ENCODE data around the gene GNB1L. TPM values are rescaled to one million over a fixed set of nuclear protein-coding genes. Genes with fewer than 3 reads are reported as not detected.

Gene GNB1L
- total and polyA plus RNA-seq, 10 of the 15 experiments (the other 5 are each of a cell fraction or from before 2014, with no cell fraction given): 0.21 to 19.4 (median 6.8) TPM

DNA sequence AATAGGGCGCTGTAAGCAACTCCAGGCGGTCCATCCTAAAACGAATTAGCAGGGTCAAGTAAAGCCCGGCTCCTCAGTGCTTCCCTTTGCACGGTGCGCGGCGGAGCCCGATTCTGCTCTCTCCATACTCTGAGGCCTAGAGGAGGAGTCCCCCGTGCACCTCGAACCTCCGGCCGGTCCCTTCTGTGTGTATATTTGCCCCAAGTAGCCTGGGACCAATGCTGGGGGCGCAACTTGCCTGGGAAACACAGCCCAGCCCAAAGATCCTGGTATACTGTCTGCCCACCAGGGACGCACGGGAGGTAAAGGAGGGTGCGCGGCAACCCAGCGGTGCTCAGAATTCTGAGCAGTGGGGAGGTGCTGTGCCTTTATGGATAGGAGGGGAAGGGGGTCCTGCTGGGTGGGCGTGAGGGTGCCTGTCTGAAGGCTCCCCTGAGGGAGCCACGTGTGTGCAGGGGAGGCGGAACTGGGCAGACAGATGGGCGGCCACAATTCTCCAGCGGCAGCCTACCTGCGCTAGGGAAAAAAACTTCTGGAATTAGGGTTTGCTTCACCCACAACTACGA lies 98.9 kb downstream of the GNB1L start:
- ChIA-PET POLR2A (no interaction called here), CTCF (interaction anchor here (0.9 to 1.2 kb wide), 4 partner anchors 9 to 154 kb away, joined by 4 to 7 read pairs (median 6); no protein-coding TSS in a partner anchor), RAD21 (ENCODE audit: unreplicated experiment) (interaction anchor here (1.0 to 1.2 kb wide), 3 partner anchors 17 to 155 kb away, joined by 6 to 12 read pairs (median 7); no protein-coding TSS in a partner anchor), SMC1A (ENCODE audit: uncharacterized antibody, unreplicated experiment) (no interaction called here)
- no TSS peak for BruUV-seq (replicated peaks)
- H3K4me3 ChIP-seq: no peak overlapping the region
- H3K9me3 ChIP-seq (replicated peaks; ENCODE audit: control insufficient read depth, insufficient read depth, low read length): no peaks in the 10 kb centered on the region
- in situ Hi-C loops (cut with MboI) (no loop called here), intact Hi-C loops (cut with micrococcal nuclease; ENCODE audit: unreplicated experiment) (no loop called here)
- peaks cover 25 to 26% of the 10 kb centered on the region in 2 experiments for H3K27me3 ChIP-seq (replicated peaks in 1 of 2; ENCODE audit: control insufficient read depth in 2 of 2, insufficient read depth in 2 of 2, low read length in 1 of 2)
- peaks cover 4% of the 10 kb centered on the region for H4K20me1 ChIP-seq (ENCODE audit: control insufficient read depth, insufficient read depth)
- DNase-seq (ENCODE audit: low read depth, low spot score) (no peak), FAIRE-seq (no peak), ATAC-seq (no peak)
- H3K9ac ChIP-seq (ENCODE audit: control insufficient read depth, insufficient read depth, low read length): no peak overlapping the region
- TF ChIP-seq ZBED1 (IDR thresholded peaks at IDR 0.05; ENCODE audit: borderline replicate concordance): no peak
- TF ChIP-seq, protein P1, sequence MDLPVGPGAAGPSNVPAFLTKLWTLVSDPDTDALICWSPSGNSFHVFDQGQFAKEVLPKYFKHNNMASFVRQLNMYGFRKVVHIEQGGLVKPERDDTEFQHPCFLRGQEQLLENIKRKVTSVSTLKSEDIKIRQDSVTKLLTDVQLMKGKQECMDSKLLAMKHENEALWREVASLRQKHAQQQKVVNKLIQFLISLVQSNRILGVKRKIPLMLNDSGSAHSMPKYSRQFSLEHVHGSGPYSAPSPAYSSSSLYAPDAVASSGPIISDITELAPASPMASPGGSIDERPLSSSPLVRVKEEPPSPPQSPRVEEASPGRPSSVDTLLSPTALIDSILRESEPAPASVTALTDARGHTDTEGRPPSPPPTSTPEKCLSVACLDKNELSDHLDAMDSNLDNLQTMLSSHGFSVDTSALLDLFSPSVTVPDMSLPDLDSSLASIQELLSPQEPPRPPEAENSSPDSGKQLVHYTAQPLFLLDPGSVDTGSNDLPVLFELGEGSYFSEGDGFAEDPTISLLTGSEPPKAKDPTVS (IDR thresholded peaks at IDR 0.05; ENCODE audit: low read depth, low read length): no peak
- TF ChIP-seq CBX3 (IDR thresholded peaks at IDR 0.05; ENCODE audit: borderline replicate concordance, low read depth): no peak
- TF ChIP-seq HCFC1 (IDR thresholded peaks at IDR 0.05; ENCODE audit: low read length): no peak
- H3K4me2 ChIP-seq (ENCODE audit: control insufficient read depth, insufficient read depth): no peak overlapping the region
- WGBS (ENCODE audit: insufficient coverage, insufficient replicate concordance, low lambda C conversion rate, missing lambda C conversion rate): 13% methylated on average over 23 of the region's 26 CpGs
- H3K79me2 ChIP-seq (ENCODE audit: control insufficient read depth, insufficient read depth, low read length): no peaks in the 10 kb centered on the region
- no peaks in the 10 kb centered on the region for H3K36me3 ChIP-seq (ENCODE audit: control insufficient read depth in 2 of 2, insufficient read depth in 2 of 2, low read length in 1 of 2)
- H2AFZ ChIP-seq (ENCODE audit: control insufficient read depth, low read depth, low read length): no peak overlapping the region
- H3K27ac ChIP-seq (ENCODE audit: control insufficient read depth, insufficient read depth): no peak overlapping the region
- peaks cover 6% of the 10 kb centered on the region for H3K4me1 ChIP-seq (ENCODE audit: control insufficient read depth, insufficient read depth, low read length)

DNA sequence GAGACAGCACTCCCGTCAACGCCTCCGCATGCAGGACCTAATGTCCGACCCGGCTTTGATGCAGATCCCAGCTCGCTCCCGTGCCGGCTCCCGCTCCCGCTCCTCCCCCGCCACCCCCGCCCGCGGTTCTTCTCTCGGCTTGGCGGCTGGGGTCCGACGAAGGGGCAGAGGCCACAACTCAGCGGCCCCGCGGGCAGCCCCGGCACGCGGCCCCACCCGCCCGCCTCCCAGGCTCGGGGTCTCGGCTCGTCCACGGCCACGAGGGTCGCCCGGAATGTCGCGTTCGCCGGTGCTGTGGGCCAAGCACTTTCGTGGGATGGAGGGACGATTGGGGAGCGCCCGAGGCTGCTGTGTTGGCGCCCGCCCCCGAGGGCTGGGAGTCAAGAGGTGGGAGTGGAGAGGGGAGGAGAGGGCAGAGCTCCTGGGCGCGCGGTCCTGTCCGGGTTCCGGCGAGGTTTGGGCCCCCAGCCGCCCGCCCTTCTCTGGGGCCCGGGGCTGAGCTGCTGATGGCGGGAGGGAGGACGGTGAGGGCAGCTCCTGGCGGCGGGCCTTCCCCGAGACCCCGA lies 99.4 kb downstream of the GNB1L start:
- Histone ChIP-seq H3K27ac (ENCODE audit: control insufficient read depth, insufficient read depth) (no peak overlapping the region), H3K36me3 (ENCODE audit: control insufficient read depth in 2 of 2, insufficient read depth in 2 of 2, low read length in 1 of 2) (no peaks in the 10 kb centered on the region), H3K4me1 (ENCODE audit: control insufficient read depth, insufficient read depth, low read length) (peaks cover 6% of the 10 kb centered on the region), H3K4me3 (no peak overlapping the region), H3K4me2 (ENCODE audit: control insufficient read depth, insufficient read depth) (no peak overlapping the region), H3K9ac (ENCODE audit: control insufficient read depth, insufficient read depth, low read length) (no peak overlapping the region), H2AFZ (ENCODE audit: control insufficient read depth, low read depth, low read length) (no peak overlapping the region), H3K9me3 (replicated peaks; ENCODE audit: control insufficient read depth, insufficient read depth, low read length) (no peaks in the 10 kb centered on the region), H3K27me3 (replicated peaks in 1 of 2; ENCODE audit: control insufficient read depth in 2 of 2, insufficient read depth in 2 of 2, low read length in 1 of 2) (peaks cover 25 to 26% of the 10 kb centered on the region in 2 experiments), H3K79me2 (ENCODE audit: control insufficient read depth, insufficient read depth, low read length) (no peaks in the 10 kb centered on the region), H4K20me1 (ENCODE audit: control insufficient read depth, insufficient read depth) (peaks cover 4% of the 10 kb centered on the region)
- in situ Hi-C loops (cut with MboI) (no loop called here), intact Hi-C loops (cut with micrococcal nuclease; ENCODE audit: unreplicated experiment) (no loop called here)
- no TSS peak for BruUV-seq (replicated peaks)
- ChIA-PET POLR2A (no interaction called here), RAD21 (ENCODE audit: unreplicated experiment) (no interaction called here), SMC1A (ENCODE audit: uncharacterized antibody, unreplicated experiment) (no interaction called here), CTCF (no interaction called here)
- 11% methylated on average over 41 of the region's 59 CpGs for WGBS (ENCODE audit: insufficient coverage, insufficient replicate concordance, low lambda C conversion rate, missing lambda C conversion rate)
- DNase-seq (ENCODE audit: low read depth, low spot score) (no peak), ATAC-seq (no peak), FAIRE-seq (no peak)
- TF ChIP-seq NR2C1 (IDR thresholded peaks at IDR 0.05): no peak
- no peak for TF ChIP-seq BRCA1 (IDR thresholded peaks at IDR 0.05; ENCODE audit: low read depth, low read length)
- TF ChIP-seq CBX3 (IDR thresholded peaks at IDR 0.05; ENCODE audit: borderline replicate concordance, low read depth): no peak
- TF ChIP-seq, protein P2, sequence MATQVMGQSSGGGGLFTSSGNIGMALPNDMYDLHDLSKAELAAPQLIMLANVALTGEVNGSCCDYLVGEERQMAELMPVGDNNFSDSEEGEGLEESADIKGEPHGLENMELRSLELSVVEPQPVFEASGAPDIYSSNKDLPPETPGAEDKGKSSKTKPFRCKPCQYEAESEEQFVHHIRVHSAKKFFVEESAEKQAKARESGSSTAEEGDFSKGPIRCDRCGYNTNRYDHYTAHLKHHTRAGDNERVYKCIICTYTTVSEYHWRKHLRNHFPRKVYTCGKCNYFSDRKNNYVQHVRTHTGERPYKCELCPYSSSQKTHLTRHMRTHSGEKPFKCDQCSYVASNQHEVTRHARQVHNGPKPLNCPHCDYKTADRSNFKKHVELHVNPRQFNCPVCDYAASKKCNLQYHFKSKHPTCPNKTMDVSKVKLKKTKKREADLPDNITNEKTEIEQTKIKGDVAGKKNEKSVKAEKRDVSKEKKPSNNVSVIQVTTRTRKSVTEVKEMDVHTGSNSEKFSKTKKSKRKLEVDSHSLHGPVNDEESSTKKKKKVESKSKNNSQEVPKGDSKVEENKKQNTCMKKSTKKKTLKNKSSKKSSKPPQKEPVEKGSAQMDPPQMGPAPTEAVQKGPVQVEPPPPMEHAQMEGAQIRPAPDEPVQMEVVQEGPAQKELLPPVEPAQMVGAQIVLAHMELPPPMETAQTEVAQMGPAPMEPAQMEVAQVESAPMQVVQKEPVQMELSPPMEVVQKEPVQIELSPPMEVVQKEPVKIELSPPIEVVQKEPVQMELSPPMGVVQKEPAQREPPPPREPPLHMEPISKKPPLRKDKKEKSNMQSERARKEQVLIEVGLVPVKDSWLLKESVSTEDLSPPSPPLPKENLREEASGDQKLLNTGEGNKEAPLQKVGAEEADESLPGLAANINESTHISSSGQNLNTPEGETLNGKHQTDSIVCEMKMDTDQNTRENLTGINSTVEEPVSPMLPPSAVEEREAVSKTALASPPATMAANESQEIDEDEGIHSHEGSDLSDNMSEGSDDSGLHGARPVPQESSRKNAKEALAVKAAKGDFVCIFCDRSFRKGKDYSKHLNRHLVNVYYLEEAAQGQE (IDR thresholded peaks at IDR 0.05; ENCODE audit: low read depth, low read length): no peak
- TF ChIP-seq ZNF622 (IDR thresholded peaks at IDR 0.05): no peak
- TF ChIP-seq, protein P3, sequence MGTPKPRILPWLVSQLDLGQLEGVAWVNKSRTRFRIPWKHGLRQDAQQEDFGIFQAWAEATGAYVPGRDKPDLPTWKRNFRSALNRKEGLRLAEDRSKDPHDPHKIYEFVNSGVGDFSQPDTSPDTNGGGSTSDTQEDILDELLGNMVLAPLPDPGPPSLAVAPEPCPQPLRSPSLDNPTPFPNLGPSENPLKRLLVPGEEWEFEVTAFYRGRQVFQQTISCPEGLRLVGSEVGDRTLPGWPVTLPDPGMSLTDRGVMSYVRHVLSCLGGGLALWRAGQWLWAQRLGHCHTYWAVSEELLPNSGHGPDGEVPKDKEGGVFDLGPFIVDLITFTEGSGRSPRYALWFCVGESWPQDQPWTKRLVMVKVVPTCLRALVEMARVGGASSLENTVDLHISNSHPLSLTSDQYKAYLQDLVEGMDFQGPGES (IDR thresholded peaks at IDR 0.05): no peak
- no peak for TF ChIP-seq TBL1XR1 (IDR thresholded peaks at IDR 0.05; ENCODE audit: low read depth, low read length)
- TF ChIP-seq SRF (IDR thresholded peaks at IDR 0.05; ENCODE audit: low read depth in 2 of 2, low read length in 2 of 2): no peak
- no peak for TF ChIP-seq SREBF1 (IDR thresholded peaks at IDR 0.05; ENCODE audit: low read length)

Data from GM12878 (cell line).